GM19452 (cell line): ENCODE results near the gene RHPN2.
"Not testable (repeated sequence)": the region's sequence is repeated elsewhere in the genome, so short reads cannot be mapped to it uniquely, and the experiment has no call there.

Source experiments
- ATAC-seq: cut with Tn5 transposase; IDR thresholded peaks from one replicate; pipeline ENCODE4 v1.9.1; 2021; ENCODE audit not compliant: unreplicated experiment

RHPN2 gene

GRCh38 chr19:33032218-33032781 is 32.4 kb downstream of the RHPN2 start:
- ATAC-seq, result no peak

GRCh38 chr19:33029746-33030303 is 34.9 kb downstream of the RHPN2 start:
- ATAC-seq, result no peak

- not testable (repeated sequence) for ATAC-seq
These were observed 38.1 kb downstream of the RHPN2 start for GRCh38 chr19:33026602-33027001.

GRCh38 chr19:33025468-33026238 is 39.0 kb downstream of the RHPN2 start:
- not testable (repeated sequence) for ATAC-seq

- ATAC-seq, result no peak
These were observed 40.3 kb downstream of the RHPN2 start for GRCh38 chr19:33024398-33024797.

GRCh38 chr19:33022472-33023116 is 42.1 kb downstream of the RHPN2 start:
- ATAC-seq, result no peak

- not testable (repeated sequence) for ATAC-seq
These were observed 53.8 kb downstream of the RHPN2 start for GRCh38 chr19:33010891-33011290.

GRCh38 chr19:33008738-33009137 is 56.0 kb downstream of the RHPN2 start:
- no peak for ATAC-seq

GRCh38 chr19:33005440-33005839 is 59.2 kb downstream of the RHPN2 start:
- ATAC-seq, result no peak

- ATAC-seq, result not testable (repeated sequence)
These were observed 61.2 kb downstream of the RHPN2 start for GRCh38 chr19:33003424-33004024.

- not testable (repeated sequence) for ATAC-seq
These were observed 62.4 kb downstream of the RHPN2 start for GRCh38 chr19:33002126-33002865.

- ATAC-seq, result no peak
These were observed 63.8 kb downstream of the RHPN2 start for GRCh38 chr19:33000910-33001309.

GRCh38 chr19:33000510-33000909 is 64.2 kb downstream of the RHPN2 start:
- ATAC-seq, result no peak

- ATAC-seq, result no peak
These were observed 66.0 kb downstream of the RHPN2 start for GRCh38 chr19:32998722-32999121.

GRCh38 chr19:32997716-32998355 is 66.9 kb downstream of the RHPN2 start:
- ATAC-seq, result no peak

- not testable (repeated sequence) for ATAC-seq
These were observed 67.6 kb downstream of the RHPN2 start for GRCh38 chr19:32997061-32997464.

- not testable (repeated sequence) for ATAC-seq
These were observed 68.7 kb downstream of the RHPN2 start for GRCh38 chr19:32995966-32996365.

GRCh38 chr19:32988724-32989123 is 76.0 kb downstream of the RHPN2 start:
- ATAC-seq, result no peak

- ATAC-seq, result not testable (repeated sequence)
These were observed 76.4 kb downstream of the RHPN2 start for GRCh38 chr19:32988254-32988653.

- ATAC-seq, result not testable (repeated sequence)
These were observed 82.2 kb downstream of the RHPN2 start for GRCh38 chr19:32982488-32982887.
